Effector memory CD4-positive, alpha-beta T cell (primary cell): ENCODE results near the gene FGB.
"Not testable (repeated sequence)": the region's sequence is repeated elsewhere in the genome, so short reads cannot be mapped to it uniquely, and the experiment has no call there.

Experiments
- DNase-seq, 3 donors: peaks; one replicate each; pipeline ENCODE4 v3.0.0-alpha.2; 2020
- H3K27ac ChIP-seq: 2 replicates; pipeline ENCODE4 v1.7.0; 2013; ENCODE audit warnings: mild to moderate bottlenecking, low read length, moderate library complexity; ENCODE audit not compliant: insufficient read depth, poor library complexity, severe bottlenecking
- H3K27me3 ChIP-seq: replicated peaks from 2 replicates; pipeline ENCODE4 v1.7.0; 2013; ENCODE audit warnings: mild to moderate bottlenecking, low read length; ENCODE audit not compliant: insufficient read depth, control insufficient read depth, poor library complexity, severe bottlenecking
- H3K36me3 ChIP-seq: 2 replicates; pipeline ENCODE4 v1.7.0; 2013; ENCODE audit warnings: mild to moderate bottlenecking, low read length, moderate library complexity; ENCODE audit not compliant: control insufficient read depth, insufficient read depth
- H3K4me1 ChIP-seq: 2 replicates; pipeline ENCODE4 v1.7.0; 2013; ENCODE audit warnings: low read length, mild to moderate bottlenecking; ENCODE audit not compliant: control insufficient read depth, insufficient read depth, poor library complexity, severe bottlenecking
- H3K4me3 ChIP-seq: 2 replicates; pipeline ENCODE4 v1.7.0; 2013; ENCODE audit warnings: low read length, low read depth, mild to moderate bottlenecking; ENCODE audit not compliant: insufficient read depth, poor library complexity, severe bottlenecking
- H3K9me3 ChIP-seq: 2 replicates; pipeline ENCODE4 v1.7.0; 2013; ENCODE audit warnings: mild to moderate bottlenecking, low read length, moderate library complexity; ENCODE audit not compliant: control insufficient read depth

FGB gene

DNA sequence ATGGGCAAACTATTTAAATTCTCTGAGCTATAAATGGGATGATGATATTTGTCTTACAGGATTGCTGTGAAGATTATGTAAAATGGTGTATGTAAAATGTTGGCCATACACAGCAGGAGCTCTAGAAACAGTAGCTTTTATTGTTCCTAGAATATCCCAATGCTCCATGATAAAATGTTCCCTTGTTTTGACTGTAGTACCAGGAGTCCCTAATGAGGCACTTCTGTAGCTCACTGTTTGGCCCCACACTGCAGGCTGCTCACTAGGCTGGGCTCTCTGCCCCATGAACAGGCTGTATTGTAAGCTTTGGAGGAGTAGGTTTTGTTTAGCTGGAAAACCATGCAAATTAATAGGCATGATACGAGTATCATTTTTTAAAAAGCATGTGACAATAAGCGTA lies 31.1 kb downstream of the FGB start:
- no peak for DNase-seq
- peaks cover 4% of the 10 kb centered on the region for H3K27me3 ChIP-seq
- H3K4me1 ChIP-seq = no peaks in the 10 kb centered on the region
- H3K36me3 ChIP-seq = no peaks in the 10 kb centered on the region
- H3K4me3 ChIP-seq = no peak overlapping the region
- no peaks in the 10 kb centered on the region for H3K9me3 ChIP-seq
- H3K27ac ChIP-seq = no peak overlapping the region

- not testable (repeated sequence) for DNase-seq, H3K9me3 ChIP-seq, H3K4me1 ChIP-seq, H3K27me3 ChIP-seq, H3K36me3 ChIP-seq, H3K4me3 ChIP-seq, H3K27ac ChIP-seq
Observed at GRCh38 chr4:154594343-154594742, 31.5 kb downstream of the FGB start.

DNA sequence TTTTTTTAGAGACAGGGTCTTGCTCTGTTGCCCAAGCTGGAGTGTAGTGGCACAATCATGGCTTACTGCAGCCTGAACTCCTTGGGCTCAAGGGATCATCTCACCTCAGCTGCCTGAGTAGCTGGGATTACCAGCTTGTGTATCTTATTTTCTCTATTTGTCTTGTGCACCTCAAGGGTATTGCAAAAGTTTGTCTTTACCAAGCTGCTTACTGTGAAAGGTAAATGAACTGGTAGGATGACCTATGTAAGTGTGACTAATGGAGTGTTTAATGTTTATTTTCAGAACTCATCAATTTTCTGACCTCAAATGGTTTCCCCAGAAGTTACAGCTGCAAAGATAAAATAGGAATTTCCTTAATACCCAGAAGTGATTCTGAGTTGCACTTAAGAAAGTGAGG lies 33.0 kb downstream of the FGB start:
- Histone ChIP-seq H3K36me3 (no peaks in the 10 kb centered on the region), H3K9me3 (no peaks in the 10 kb centered on the region), H3K4me1 (no peaks in the 10 kb centered on the region), H3K27ac (no peak overlapping the region), H3K27me3 (peaks cover 4% of the 10 kb centered on the region), H3K4me3 (no peak overlapping the region)
- no peak for DNase-seq

DNA sequence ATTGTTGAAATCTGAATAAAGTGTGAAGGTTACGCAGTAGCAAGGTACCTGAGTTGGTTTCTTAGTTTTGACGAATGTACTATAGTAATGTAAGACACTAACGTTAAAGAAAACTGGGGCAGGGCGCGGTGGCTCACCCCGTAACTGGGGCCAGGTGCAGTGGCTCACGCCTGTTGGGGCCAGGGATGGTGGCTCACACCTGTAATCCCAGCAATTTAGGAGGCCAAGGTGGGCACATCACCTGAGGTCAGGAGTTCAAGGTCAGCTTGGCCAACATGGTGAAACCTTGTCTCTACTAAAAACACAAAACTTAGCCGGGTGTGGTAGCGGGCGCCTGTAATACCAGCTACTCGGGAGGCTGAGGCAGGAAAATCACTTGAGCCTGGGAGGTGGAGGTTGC lies 34.5 kb downstream of the FGB start:
- DNase-seq, H3K36me3 ChIP-seq: not testable (repeated sequence)

GRCh38 chr4:154597798-154598774 lies 35.3 kb downstream of the FGB start:
- H3K27me3 ChIP-seq = peaks cover 4% of the 10 kb centered on the region
- H3K4me3 ChIP-seq = no peak overlapping the region
- H3K27ac ChIP-seq = no peak overlapping the region
- no peaks in the 10 kb centered on the region for H3K4me1 ChIP-seq
- no peaks in the 10 kb centered on the region for H3K9me3 ChIP-seq
- H3K36me3 ChIP-seq = no peaks in the 10 kb centered on the region
- DNase-seq = no peak

More for the DNA sequence above, 34.5 kb downstream of the FGB start:
- H3K27ac ChIP-seq, H3K9me3 ChIP-seq, H3K4me3 ChIP-seq, H3K4me1 ChIP-seq, H3K27me3 ChIP-seq: not testable (repeated sequence)

DNA sequence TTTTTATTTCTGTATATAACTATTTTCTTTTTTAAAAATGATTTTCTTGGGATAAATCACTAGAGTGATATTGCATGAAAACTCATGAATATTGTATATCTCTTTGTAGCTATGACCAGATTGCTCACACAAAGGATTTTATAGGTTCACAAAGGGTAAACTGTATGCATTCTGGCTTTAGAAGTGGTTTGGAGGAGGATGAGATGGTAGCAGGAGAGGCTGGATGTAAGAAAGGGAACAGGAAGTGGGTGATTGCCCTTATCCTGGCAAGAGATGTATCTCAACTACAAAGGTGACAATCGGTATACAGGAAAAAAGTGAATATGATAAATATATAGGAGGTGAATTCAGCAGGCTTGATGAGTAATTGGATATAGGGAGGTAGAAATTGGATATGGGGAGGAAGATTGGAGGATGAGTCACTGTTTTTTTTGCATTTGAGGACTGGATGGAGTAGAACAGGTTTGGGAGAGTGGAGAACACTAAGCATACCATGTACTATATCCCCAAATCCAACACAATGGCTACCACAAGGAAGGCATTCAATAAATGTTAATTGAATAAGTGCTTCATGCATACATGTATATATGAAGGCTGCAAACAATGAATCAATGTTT lies 39.7 kb downstream of the FGB start:
- H3K4me3 ChIP-seq = no peak overlapping the region
- H3K9me3 ChIP-seq = no peaks in the 10 kb centered on the region

GRCh38 chr4:154603033-154603943 lies 40.5 kb downstream of the FGB start:
- H3K9me3 ChIP-seq = no peaks in the 10 kb centered on the region
- H3K27ac ChIP-seq = no peak overlapping the region
- no peaks in the 10 kb centered on the region for H3K4me1 ChIP-seq
- H3K4me3 ChIP-seq = no peak overlapping the region
- DNase-seq = no peak
- no peaks in the 10 kb centered on the region for H3K36me3 ChIP-seq
- H3K27me3 ChIP-seq = no peaks in the 10 kb centered on the region

More for the DNA sequence above, 39.7 kb downstream of the FGB start:
- Histone ChIP-seq H3K27ac (no peak overlapping the region), H3K27me3 (no peaks in the 10 kb centered on the region), H3K36me3 (no peaks in the 10 kb centered on the region), H3K4me1 (no peaks in the 10 kb centered on the region)
- no peak for DNase-seq

DNA sequence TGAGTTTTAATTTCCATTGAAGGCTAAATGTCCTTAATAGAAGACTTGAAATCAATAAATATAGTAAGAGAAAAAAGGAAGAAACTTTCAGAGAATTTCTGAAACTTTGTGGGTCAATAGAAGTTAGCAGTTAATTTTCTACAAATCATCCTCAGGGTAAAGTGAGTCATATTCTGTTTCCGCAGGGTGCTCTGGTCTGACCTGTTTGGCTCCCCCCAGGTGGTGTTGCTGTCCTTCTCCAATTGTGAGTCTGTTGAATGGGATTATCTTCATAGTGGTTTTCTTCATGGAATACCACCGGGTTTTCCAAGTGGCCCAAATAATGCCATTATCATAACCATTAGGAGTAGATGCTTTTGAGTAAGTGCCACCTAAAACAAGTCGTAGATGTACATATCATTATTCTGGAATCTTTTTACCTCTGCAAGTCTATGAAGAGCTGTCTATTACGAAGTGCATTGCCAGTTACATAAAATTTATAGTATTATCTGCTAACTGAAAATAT lies 41.9 kb downstream of the FGB start:
- no peaks in the 10 kb centered on the region for H3K4me1 ChIP-seq
- no peaks in the 10 kb centered on the region for H3K9me3 ChIP-seq
- no peak overlapping the region for H3K4me3 ChIP-seq
- H3K27me3 ChIP-seq = no peaks in the 10 kb centered on the region
- no peak for DNase-seq
- H3K27ac ChIP-seq = no peak overlapping the region
- H3K36me3 ChIP-seq = no peaks in the 10 kb centered on the region

GRCh38 chr4:154606728-154607723 lies 44.2 kb downstream of the FGB start:
- H3K27ac ChIP-seq = no peak overlapping the region
- no peaks in the 10 kb centered on the region for H3K4me1 ChIP-seq
- H3K9me3 ChIP-seq = no peaks in the 10 kb centered on the region
- H3K27me3 ChIP-seq = no peaks in the 10 kb centered on the region
- H3K36me3 ChIP-seq = no peaks in the 10 kb centered on the region
- H3K4me3 ChIP-seq = no peak overlapping the region
- no peak for DNase-seq
